Hematopoietic multipotent progenitor cell treated with erythropoietin and hydrocortisone succinate and interleukin-3 and kit ligand, for 15 days (in vitro differentiated cells): ENCODE results near the gene SCARF2.
"Not testable (repeated sequence)": the region's sequence is repeated elsewhere in the genome, so short reads cannot be mapped to it uniquely, and the experiment has no call there.

Source experiments
- DNase-seq: peaks from one replicate; pipeline ENCODE4 v3.0.0-alpha.2; 2015; ENCODE audit warnings: low spot score

The SCARF2 gene, protein sequence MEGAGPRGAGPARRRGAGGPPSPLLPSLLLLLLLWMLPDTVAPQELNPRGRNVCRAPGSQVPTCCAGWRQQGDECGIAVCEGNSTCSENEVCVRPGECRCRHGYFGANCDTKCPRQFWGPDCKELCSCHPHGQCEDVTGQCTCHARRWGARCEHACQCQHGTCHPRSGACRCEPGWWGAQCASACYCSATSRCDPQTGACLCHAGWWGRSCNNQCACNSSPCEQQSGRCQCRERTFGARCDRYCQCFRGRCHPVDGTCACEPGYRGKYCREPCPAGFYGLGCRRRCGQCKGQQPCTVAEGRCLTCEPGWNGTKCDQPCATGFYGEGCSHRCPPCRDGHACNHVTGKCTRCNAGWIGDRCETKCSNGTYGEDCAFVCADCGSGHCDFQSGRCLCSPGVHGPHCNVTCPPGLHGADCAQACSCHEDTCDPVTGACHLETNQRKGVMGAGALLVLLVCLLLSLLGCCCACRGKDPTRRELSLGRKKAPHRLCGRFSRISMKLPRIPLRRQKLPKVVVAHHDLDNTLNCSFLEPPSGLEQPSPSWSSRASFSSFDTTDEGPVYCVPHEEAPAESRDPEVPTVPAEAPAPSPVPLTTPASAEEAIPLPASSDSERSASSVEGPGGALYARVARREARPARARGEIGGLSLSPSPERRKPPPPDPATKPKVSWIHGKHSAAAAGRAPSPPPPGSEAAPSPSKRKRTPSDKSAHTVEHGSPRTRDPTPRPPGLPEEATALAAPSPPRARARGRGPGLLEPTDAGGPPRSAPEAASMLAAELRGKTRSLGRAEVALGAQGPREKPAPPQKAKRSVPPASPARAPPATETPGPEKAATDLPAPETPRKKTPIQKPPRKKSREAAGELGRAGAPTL

GRCh38 chr22:20437613-20438426 is at the start of gene SCARF2:
SCARF2 (minus strand) TSS chr22:20437825; CDS start chr22:20437754, 71 bp downstream.
- DNase-seq = no peak

DNA sequence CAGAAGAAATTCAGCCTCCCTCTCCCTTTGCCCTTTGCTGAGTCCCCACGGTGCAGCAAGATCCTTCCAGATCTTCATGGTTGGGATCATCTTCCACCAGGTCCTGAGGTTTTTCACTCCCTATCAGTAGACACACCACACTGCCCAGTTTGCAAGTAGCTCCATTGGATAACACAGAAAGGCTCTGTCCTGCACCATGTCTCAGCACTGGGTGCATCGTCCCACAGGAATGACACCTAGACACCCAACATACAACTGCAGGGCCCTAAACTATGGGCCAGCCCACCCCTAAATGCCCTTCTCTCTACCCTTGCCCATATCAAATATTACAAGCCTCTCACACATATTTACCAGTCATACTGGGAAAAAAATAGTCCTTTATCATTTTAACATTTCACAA is 48.6 kb upstream of the SCARF2 start:
- DNase-seq = no peak

DNA sequence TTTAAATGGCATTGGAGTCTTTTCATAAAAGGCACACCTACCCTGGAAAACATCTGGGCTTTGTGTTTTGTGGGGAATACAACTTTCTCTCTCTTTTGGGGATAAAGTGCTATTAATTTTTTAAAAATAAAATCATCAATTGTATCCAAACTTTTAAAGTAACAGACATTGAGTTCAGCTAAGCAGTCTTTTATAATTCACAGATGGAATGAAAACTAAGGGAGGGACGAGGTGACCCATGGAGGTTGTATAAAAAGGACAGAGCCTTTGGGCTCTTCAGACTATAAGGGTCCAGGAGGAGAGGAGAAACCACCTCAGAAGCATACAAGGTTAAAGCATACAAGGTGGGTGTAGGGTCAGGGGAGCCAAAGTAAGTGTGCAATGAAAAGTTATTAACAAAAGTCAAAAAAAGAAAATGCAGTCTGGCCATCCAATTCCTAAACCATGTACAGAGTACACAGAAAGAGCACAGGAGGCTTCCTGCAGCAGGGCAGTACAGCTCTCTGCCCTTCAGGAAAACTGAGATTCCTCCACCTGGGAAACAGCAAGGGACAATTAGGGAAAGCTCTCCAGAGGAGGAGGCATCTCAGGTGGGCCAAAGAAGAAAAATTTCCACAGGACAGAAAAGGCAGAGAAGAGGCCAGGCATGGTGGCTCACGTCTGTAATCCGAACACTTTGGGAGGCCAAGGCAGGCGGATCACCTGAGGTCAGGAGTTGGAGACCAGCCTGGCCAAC is 47.5 kb upstream of the SCARF2 start:
- no peak for DNase-seq

GRCh38 chr22:20483771-20484170 is 46.1 kb upstream of the SCARF2 start:
- DNase-seq = no peak

DNA sequence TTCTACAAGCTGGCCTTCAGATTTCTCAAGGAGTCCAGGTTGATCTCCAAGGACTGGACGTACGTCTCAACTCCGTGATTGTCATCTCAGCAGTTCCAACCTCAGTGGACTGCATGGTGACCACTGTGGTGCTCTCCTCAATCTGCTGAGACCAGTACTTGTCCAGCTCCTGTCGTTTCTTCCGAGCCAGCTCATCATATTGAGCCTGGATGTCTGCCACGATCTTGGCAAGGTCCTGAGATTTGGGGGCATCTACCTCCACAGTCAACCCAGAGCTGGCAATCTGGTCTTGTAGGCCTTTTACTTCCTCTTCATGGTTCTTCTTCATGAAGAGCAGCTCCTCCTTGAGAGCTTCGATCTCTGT is 45.5 kb upstream of the SCARF2 start:
- not testable (repeated sequence) for DNase-seq

DNA sequence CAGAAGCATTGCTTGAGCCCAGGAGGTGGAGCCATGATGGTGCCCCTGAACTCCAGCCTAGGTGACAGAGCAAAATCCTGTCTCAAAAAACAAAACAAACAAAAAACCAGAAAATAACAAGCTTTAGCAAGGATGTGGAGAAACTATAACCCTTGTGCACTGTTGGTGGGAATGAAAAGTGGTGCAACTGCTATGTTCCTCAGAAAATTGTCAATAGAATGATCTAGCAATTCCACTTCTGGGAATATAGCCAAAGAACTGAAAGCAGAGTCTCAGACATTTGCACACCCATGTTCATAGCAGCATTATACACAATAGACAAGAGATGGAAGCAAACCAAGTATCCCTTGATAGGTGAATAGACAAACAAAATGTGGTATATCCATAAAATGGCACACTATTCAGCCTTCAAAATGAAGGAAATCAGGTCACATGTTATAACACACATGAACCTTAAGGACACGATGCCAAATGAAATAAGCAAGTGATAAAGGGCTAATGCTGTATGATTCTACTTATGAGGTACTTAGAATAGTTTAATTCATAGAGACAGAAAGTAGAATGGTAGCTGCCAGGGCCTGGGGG is 42.1 kb upstream of the SCARF2 start:
- DNase-seq = no peak

DNA sequence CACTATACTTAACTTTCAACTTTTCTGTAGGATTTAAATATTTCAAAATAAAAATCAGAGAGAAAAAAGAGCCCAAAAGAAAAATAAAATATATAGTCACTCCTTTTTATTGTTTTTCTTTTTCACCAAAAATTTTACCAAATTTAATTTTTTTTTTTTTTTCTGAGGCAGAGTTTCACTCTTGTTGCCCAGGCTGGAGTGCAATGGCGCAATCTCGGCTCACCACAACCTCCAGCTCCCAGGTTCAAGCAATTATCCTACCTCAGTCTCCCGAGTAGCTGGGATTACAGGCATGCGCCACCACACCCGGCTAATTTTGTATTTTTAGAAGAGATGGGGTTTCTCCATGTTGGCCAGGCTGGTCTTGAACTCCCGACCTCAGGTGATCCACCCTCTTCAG is 40.4 kb upstream of the SCARF2 start:
- DNase-seq = not testable (repeated sequence)

DNA sequence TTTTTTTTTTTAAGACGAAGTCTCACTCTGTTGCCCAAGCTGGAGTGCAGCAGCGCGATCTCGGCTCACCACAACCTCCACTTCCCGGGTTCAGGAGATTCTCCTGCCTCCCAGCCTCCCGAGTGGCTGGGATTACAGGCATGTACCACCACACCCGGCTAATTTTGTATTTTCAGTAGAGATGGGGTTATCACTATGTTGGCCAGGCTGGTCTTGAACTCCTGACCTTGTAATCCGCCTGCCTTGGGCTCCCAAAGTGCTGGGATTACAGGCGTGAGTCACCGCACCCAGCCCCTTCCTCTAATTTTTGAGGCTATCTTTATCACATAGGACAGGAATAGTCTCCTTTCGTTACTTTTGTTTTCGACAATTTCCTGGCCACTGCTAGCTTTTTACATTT is 37.9 kb upstream of the SCARF2 start:
- DNase-seq = not testable (repeated sequence)

- DNase-seq = no peak
Observed at GRCh38 chr22:20475115-20475436, 37.5 kb upstream of the SCARF2 start.

DNA sequence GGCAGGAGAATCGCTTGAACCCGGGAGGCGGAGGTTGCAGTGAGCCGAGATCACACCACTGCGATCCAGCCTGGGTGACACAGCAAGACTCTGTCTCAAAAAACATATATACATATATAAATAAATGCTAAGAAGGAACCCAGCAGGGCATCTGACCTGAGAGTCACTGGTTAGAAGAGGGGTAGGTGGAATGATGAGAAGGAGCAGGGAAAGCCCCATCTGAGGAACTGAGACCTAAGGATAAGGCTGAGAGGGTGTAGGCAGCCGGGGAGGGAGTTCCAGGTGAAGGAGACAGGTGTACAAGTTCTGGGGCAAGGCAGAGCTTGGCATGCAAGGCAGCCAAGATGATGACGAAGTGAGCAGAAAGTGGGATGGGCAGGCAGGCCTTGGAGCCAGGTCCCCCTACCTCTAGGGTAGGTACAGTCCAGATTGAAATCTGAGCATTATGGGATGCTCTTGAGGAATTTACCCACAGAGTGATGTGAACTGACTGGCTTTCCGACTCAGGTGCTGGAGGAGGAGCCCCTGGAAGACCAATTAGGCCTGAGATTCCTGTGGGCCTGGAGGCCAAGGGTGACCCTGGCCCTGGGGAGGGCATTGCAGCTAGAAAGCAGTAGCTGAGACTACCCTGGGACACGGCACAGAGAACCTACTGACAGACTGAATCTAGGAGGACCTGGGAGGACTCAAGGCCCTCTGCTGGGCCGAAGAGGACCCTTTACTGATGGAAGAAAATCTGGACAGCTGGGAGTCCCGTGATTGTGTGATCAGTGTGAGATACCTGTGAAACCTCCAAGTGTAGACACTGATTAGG is 35.2 kb upstream of the SCARF2 start:
- DNase-seq = no peak

GRCh38 chr22:20471126-20471833 is 33.7 kb upstream of the SCARF2 start:
- DNase-seq = no peak

GRCh38 chr22:20470525-20470924 is 32.9 kb upstream of the SCARF2 start:
- not testable (repeated sequence) for DNase-seq

DNA sequence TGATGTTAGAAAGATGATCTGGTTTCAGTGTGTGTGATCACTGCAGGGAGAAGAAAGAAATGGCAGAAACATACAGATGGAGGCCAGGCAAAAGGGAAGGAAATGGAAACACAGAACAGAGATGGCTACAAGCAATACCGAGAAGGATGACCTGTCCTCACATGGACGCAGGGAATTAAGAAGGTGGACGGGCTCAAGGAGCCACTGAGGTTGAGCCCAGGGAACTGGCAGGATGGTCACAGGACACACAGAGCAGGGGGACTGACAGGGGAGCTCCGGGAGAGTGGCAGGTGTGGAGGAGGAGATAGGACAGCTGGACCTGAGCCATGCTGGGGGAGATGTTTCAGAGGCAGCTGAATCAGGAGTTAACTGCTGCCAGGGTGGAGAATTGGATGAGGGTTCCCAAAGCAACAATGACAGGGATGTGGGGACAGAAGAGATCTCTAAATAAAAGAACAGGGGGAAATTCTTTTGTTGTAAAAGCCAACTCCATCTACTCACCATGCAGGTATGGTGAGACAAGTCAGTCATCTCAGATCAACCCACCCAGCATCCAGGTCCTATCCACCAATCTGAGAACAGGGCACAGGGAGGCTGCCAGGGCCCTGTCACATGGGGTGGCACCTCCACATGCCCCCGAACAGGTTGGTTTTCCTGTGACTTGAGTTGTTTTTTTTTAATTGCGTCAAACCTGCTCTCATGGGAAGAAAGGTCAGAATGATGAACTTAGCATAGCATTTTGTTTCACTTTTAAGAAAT is 31.7 kb upstream of the SCARF2 start:
- no peak for DNase-seq

- DNase-seq = no peak
Observed at GRCh38 chr22:20466659-20467379, 29.2 kb upstream of the SCARF2 start.

- DNase-seq = no peak
Observed at GRCh38 chr22:20465759-20466077, 28.1 kb upstream of the SCARF2 start.

GRCh38 chr22:20464912-20465758 is 27.5 kb upstream of the SCARF2 start:
- no peak for DNase-seq

DNA sequence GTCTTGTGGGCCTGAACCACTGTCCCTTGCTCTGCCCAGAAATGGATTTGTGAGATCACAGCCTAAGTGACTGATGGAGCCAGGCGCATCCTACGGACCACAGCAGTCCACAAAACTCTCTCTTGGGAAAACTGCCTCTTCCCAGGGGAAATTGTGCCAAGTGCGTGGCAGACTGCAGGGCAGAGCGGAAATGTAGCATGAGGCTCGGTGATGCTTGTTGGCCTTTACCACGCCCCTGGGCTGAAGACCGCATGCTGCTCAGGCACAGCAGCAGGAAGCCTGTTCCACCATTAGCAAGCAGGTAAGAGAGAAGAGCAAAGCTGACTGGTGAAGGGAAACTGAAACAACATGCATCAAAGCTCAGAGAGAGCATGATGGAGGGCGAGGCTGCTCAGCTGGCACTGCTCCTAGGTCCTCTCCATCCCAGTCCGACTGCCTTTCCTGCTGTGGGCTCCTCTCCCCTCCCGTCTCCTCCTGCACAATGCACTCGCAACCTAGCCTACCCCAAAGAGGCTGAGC is 26.5 kb upstream of the SCARF2 start:
- DNase-seq = no peak
